ENCODE data around the gene C10orf95.

DNA sequence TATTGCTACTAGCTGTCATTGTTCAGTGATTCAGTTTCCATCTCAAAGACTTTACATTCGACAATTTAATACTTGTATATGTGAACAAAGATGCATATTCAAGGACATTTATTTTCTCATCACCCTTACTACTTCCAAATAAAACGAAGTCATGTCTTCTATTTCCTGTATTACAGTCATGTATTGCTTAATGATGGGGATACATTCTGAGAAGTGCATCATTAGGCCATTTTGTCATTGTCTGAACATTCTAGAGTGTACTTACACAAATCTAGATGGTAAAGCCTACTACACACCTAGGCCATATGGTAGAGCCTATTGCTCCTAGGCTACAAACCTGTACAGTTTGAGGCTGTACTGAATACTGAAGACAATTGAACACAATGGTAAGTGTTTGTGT is 6.5 kb downstream of the C10orf95 start:
- TF ChIP-seq, protein P1, sequence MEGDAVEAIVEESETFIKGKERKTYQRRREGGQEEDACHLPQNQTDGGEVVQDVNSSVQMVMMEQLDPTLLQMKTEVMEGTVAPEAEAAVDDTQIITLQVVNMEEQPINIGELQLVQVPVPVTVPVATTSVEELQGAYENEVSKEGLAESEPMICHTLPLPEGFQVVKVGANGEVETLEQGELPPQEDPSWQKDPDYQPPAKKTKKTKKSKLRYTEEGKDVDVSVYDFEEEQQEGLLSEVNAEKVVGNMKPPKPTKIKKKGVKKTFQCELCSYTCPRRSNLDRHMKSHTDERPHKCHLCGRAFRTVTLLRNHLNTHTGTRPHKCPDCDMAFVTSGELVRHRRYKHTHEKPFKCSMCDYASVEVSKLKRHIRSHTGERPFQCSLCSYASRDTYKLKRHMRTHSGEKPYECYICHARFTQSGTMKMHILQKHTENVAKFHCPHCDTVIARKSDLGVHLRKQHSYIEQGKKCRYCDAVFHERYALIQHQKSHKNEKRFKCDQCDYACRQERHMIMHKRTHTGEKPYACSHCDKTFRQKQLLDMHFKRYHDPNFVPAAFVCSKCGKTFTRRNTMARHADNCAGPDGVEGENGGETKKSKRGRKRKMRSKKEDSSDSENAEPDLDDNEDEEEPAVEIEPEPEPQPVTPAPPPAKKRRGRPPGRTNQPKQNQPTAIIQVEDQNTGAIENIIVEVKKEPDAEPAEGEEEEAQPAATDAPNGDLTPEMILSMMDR (IDR thresholded peaks at IDR 0.05) = no peak
- no peak for TF ChIP-seq POLR2A (IDR thresholded peaks at IDR 0.05)
- TF ChIP-seq EP300 (IDR thresholded peaks at IDR 0.05) = no peak
